Fibroblast of mammary gland (primary cell): ENCODE results near the gene AGBL4.

Experiments
- DNase-seq: peaks from one replicate; pipeline ENCODE4 v3.0.0-alpha.2; 2010; ENCODE audit warnings: low read depth
- H3K4me3 ChIP-seq: 2 replicates; pipeline ENCODE4 v1.5.1; 2011; ENCODE audit warnings: low read depth, mild to moderate bottlenecking, low read length, moderate library complexity; ENCODE audit not compliant: control insufficient read depth
- TF ChIP-seq, protein P1 (sequence below): conservative IDR thresholded peaks from 2 replicates; pipeline ENCODE4 v1.5.1; 2011; ENCODE audit warnings: low read depth, low read length, inconsistent platforms; ENCODE audit not compliant: control insufficient read depth, insufficient read depth

Gene AGBL4

DNA sequence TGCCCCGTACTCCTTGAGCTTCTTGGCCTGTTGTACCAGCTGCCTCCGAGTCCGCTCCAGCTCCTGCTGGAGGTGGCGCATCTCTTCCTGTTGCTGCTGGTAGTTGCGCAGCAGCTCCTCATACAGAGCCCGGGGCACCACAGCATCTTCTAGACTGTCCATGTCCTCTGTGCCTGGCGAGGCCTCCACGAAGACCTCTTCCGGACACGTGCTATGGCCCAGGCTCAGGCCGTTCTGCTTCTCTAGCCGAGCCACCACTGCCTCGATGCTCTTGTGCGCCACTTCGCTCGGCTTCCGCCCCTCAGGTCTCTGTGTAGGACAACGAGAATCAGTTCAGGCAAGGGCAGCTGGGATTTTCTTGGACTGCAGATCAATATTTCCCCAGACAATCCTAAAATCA lies 1264.8 kb downstream of the AGBL4 start:
- TF ChIP-seq, protein P1, sequence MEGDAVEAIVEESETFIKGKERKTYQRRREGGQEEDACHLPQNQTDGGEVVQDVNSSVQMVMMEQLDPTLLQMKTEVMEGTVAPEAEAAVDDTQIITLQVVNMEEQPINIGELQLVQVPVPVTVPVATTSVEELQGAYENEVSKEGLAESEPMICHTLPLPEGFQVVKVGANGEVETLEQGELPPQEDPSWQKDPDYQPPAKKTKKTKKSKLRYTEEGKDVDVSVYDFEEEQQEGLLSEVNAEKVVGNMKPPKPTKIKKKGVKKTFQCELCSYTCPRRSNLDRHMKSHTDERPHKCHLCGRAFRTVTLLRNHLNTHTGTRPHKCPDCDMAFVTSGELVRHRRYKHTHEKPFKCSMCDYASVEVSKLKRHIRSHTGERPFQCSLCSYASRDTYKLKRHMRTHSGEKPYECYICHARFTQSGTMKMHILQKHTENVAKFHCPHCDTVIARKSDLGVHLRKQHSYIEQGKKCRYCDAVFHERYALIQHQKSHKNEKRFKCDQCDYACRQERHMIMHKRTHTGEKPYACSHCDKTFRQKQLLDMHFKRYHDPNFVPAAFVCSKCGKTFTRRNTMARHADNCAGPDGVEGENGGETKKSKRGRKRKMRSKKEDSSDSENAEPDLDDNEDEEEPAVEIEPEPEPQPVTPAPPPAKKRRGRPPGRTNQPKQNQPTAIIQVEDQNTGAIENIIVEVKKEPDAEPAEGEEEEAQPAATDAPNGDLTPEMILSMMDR: no peak
- no peak for DNase-seq
- no peak overlapping the region for H3K4me3 ChIP-seq

DNA sequence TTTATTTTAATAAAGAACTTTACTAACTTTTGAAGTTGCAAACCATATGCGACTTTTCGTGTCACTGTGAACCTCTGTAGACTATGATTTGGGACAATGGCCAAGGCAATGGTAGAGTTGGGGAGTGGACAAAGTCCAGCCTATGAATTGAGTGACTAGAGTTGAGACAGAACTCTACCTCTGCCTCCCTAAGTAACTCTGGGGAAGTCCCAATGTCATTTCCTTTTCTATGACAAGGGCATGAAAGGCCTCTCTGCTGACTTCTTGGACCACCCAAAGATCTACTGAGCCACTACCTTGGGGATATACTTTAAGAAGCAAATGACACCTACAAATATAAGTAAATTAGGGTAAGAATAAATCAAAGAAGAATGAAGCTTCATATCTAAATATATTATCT lies 1266.4 kb downstream of the AGBL4 start:
- TF ChIP-seq, protein P1: no peak
- no peak for DNase-seq
- H3K4me3 ChIP-seq: no peak overlapping the region

DNA sequence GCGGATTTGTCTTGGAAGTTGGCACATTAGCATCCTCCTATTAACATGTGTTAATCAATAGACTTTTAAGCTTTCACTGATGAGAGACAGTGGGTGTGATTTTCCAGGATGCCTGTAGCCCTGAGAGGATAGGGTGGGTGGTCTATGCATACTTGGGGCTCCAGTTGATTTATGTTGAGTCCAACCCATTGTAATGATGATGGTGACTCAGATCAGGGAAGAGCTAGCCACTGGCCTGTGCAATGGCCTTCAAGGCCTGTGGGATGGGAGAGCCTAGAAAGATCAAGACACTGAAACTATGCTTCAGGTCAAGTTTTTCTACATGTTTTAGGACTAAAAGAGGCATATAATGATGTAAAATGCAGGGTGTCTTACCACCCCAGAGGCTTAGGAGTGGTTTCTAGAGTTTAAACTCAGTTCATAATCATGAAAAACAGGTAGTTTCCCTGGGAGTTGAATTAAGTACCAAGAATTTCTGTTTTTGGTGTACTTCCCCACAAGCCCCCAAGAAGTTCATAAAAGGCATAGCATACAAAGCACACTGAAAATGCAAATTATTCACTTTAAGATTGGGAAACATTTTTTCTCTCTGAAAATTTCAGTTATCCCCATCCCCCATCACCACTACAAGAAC lies 1267.0 kb downstream of the AGBL4 start:
- TF ChIP-seq, protein P1: no peak
- DNase-seq: no peak
- H3K4me3 ChIP-seq: no peak overlapping the region

DNA sequence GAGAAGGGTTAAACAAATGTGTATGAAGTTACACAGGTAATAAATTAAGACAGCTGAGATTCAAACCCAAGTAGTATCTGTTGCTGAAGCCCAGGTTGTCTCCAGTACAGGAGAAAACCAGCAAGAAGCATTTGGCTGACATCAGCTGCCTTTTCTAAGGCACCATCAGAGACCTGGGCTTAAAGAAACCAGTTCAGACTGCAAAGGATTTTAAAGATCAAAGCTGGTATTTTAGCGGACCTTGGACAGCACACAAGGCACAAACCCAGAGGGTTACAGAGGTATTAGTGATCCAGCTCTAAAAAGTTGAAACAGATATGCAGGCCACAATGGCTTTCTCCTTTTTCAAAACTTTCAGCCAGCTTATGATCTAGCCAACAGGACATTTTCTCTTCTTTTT lies 1270.5 kb downstream of the AGBL4 start:
- peak; percentile 2 for DNase-seq
- TF ChIP-seq, protein P1: no peak
- H3K4me3 ChIP-seq: no peak overlapping the region

DNA sequence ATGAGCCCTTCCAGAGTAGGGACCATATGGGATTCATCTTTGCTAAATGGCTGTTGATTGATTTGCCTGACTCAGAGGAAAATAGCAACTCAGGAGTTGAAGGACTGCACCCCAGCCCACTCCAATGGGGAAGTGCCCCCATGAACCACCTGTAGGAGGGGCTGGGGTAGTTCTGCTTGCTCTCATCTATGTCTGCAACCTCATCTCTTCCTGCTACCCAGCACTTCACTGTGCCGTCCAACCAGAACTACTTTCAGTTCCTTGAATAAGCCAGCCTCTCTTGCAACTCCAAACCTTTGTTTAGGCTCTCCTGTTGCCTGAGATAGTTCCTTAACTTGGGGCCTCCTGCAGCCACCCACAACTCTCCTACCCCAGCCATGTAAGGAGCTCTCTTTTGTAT lies 1273.6 kb downstream of the AGBL4 start:
- TF ChIP-seq, protein P1: no peak
- DNase-seq: no peak
- H3K4me3 ChIP-seq: no peak overlapping the region

DNA sequence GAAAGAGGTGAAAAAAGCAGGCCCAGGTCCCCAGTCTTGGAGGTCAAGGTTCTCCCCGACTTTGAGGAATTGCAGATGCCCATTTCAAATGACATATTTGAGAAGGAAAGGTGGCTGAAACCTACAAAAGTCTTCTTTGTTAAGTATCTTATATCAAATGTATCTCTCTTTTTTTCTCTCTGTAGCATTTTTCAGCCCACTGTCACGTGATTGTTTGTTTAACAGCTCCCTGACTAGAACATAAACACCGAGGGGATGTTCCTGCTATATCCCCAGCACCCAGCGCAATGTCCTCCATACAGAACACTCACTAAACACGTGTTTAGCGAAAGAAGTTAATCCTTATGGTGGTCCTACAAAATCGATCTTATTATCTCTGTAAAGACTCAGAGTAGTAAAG lies 1274.7 kb downstream of the AGBL4 start:
- no peak overlapping the region for H3K4me3 ChIP-seq
- TF ChIP-seq, protein P1: no peak
- DNase-seq: no peak

DNA sequence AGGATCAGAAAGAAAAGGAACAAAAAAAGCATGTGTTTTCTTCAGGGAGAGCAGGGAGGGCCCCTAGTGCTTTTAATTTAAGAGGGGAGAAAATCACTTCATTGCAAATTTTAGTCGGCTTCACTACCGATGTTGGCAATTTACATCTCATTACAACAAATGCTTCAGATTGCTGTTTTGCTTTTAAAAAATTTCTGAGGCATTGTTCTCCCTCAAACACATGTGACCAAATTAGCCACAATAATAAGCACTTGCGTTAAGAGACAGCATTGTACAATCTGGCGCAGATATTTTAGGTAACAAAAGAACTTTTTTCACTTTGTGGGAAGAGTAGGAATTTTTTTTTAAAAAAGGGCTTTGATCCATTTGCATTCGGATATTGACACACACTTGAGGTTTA lies 1276.8 kb downstream of the AGBL4 start:
- H3K4me3 ChIP-seq: no peak overlapping the region
- DNase-seq: no peak
- TF ChIP-seq, protein P1: no peak
